K562 (cell line): ENCODE results near the gene NAT8L.

Source experiments
- GTF3C2 ChIP-seq: IDR thresholded peaks from 3 replicates; pipeline ENCODE4 v1.6.1; 2011; ENCODE audit warnings: borderline replicate concordance, mild to moderate bottlenecking, moderate library complexity; ENCODE audit not compliant: insufficient read length; ENCODE audit errors: extremely low read depth
- NR3C1 ChIP-seq: sonication (generic); formaldehyde crosslinking; IDR thresholded peaks from 2 replicates; pipeline ENCODE4 v1.8.1; 2022; ENCODE audit warnings: missing genetic modification reagents
- SNRNP70 ChIP-seq: fragments of 200-400 bp; formaldehyde crosslinking; optimal IDR thresholded peaks from 2 replicates; pipeline ENCODE3; 2017; ENCODE audit warnings: low read depth, low read length

- TF ChIP-seq GTF3C2: no peak
- TF ChIP-seq NR3C1 (CRISPR knock-in tag): no peak
- no peak for TF ChIP-seq SNRNP70
These were observed 12.3 kb downstream of the NAT8L start for GRCh38 chr4:2071252-2071911.
